Activated naive CD4-positive, alpha-beta T cell (primary cell): ENCODE results near the gene SLC35F6.
A peak's percentile ranks its signal among the peaks of the same experiment; 100 is the strongest.
"Not testable (repeated sequence)": the region's sequence is repeated elsewhere in the genome, so short reads cannot be mapped to it uniquely, and the experiment has no call there.

Experiments
- DNase-seq, 4 experiments: peaks; one replicate each; lab custom pipeline; 2025; lab: John Stamatoyannopoulos, UW

SLC35F6 gene

GRCh38 chr2:26756337-26756736, 7.7 kb upstream of the SLC35F6 start:
- no peak for DNase-seq

DNA sequence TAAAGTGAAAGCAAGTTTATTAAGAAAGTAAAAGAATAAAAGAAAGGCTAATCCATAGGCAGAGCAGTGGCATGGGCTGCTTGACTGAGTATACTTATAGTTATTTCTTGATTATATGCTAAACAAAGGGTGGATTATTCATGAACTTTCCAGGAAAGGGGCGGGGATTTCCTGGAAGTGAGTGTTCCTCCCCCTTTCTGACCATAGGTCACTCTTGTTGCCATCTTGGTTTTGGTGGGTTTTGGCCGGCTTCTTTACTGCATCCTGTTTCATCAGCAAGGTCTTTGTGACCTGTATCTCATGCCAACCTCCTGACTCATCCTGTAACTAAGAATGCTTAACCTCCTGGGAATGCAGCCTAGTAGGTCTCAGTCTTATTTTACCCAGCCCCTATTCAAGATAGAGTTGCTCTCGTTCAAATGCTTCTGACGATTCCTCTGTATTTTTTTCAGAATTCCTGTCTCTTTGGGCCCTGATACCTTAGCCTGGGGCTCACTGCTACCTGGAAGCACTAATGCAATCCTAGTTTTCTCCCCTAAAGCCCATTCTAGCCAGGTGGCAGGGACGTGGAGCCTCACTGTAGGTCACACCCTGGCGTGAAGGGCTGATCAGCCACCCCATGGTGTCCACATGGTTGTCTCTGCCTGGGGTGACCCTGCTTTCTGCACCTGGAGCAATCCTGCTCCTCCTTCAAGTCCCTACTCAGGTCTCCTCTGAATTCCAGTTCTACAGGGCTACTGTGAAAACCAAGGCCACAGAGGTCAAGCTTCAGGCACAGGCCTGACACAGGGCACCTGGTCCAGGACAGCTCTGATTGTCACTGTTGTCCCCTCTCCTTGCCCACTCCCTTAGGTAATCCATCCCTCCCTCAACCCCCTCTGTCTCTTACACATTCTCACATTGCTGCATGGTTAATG, 6.0 kb upstream of the SLC35F6 start:
- DNase-seq: no peak

GRCh38 chr2:26758790-26759321, 5.2 kb upstream of the SLC35F6 start:
- no peak for DNase-seq

- DNase-seq: no peak
Measured at GRCh38 chr2:26759845-26760244, 4.2 kb upstream of the SLC35F6 start.

GRCh38 chr2:26760991-26761390, 3.1 kb upstream of the SLC35F6 start:
- not testable (repeated sequence) for DNase-seq

GRCh38 chr2:26763019-26763418, 1.1 kb upstream of the SLC35F6 start:
- no peak for DNase-seq

GRCh38 chr2:26764906-26765305, 822 bp downstream of the SLC35F6 start:
- no peak for DNase-seq

DNA sequence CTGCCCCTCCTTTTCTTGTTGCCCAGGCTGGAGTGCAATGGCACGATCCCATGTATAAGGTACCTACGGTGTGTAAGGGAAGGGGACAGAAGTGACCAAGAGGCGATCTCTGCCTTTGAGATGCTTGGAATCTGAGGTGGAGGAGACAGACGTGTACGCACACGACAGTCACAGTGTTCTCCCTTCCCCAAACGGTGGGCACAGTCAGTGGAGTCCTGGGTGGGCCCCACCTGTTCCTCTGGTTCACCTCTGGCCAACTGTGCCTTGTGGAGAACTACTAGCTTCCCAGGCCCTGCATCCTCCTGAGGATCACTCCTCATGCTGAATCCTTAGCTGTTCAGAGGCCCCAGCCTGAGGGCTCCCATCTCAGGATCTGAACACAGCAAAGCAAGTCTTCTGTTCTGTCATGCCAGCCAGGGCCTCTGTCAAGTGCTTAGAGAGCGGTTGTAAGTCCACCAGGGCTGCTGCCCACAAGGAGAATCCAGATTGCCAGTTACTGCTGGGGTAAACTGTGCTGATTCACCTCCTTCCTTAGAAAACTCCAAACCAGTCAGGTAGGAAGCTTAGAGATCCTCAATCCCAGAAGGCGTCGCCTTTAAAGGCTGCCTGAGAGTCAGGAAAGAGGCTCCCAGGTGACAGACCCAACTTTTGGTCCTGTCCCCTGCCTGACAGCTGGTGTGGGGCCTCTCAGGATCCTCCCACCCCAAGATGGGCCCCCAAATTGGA, 1.6 kb downstream of the SLC35F6 start:
- no peak for DNase-seq

DNA sequence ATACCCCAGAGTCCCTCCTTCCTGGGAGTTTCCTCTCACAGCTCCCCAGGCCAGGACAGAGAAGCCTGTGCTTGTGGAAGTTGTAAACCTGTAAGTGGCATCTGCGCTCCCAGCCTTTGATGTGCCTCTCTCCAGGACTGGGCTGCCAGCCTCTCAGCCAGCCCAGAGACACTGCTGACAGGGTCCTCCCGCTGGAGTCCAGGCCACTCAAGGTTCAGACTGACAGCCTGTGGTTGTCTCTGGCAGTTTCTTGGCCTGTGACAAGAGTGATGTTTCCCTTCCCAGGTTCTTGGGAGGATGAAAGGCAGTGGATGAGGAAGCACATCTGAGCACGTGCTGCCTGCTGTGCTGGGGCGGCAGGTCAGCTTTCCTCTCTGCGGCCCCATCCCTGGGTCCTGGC, 3.0 kb downstream of the SLC35F6 start:
- DNase-seq: no peak

DNA sequence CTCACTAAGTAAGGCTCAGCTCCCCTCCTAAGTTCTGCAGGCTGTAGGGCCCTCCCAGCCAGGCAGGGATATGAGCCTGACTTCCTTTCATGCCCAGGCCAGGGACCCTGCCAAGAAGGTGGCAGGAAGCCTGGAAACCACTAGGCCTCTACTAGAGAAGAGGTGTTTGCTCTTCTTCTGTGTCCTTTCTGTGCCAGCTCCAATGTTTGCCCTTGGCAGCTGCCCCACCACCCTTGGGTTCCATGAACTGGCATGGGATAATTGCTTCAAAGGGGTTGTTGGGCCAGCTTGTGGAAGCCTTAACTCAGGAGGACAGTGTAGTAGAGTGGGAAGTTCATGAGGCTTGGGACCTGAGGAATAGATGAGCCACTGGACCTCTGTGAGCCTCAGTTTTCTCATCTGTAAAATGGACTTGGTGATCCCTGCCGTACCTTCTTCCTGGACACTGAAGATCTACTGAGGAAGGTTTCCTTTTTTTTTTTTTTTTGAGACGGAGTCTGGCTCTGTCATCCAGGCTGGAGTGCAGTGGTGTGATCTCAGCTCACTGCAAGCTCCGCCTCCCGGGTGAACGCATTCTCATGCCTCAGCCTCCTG, 3.9 kb downstream of the SLC35F6 start:
- no peak for DNase-seq

DNA sequence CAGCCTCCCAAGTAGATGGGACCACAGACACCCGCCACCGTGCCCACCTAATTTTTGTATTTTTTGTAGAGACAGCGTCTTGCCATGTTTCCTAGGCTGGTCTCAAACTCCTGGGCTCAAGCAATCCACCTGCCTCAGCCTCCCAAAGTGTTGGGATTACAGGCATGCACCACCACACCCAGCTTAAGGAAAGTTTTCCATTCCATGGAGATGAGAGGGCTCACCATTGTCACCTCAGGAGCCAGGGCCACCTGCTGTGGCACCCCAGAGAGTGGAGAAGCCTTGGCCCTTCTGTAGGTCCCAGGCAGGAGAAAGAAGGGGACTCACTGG, 4.6 kb downstream of the SLC35F6 start:
- no peak for DNase-seq

DNA sequence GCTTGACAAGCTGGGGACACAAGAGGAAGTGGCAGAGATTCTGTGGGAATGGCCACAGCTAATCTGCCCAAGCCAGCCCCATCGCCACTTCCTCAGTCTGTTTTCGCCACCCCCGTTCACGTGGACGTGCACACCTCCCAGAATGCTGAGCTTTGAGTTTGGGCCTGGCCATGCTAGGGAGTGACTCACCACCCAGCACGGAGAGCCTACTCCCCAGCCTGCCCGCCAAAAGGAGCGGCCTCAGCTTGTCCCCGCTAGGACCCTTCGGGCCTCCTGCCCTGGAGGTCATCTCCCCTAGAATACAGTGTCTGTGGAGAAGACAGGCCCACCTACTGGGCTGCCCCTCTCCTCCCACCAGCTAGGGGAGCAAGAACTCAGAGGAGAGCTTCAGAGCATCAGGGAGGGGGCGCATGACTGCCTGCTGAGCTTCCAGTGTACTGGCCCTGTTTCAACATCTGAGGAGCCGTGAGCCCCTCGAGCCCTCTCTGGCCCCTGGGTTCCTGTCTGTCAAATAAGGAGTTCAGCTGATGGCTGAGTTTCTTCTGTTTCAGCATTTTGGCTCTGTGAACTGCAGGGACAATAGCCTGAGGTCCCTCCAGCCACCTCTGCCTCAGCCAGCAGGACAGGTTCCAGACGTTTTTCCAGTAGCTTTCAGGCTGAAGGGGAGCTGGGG, 5.1 kb downstream of the SLC35F6 start:
- no peak for DNase-seq

DNA sequence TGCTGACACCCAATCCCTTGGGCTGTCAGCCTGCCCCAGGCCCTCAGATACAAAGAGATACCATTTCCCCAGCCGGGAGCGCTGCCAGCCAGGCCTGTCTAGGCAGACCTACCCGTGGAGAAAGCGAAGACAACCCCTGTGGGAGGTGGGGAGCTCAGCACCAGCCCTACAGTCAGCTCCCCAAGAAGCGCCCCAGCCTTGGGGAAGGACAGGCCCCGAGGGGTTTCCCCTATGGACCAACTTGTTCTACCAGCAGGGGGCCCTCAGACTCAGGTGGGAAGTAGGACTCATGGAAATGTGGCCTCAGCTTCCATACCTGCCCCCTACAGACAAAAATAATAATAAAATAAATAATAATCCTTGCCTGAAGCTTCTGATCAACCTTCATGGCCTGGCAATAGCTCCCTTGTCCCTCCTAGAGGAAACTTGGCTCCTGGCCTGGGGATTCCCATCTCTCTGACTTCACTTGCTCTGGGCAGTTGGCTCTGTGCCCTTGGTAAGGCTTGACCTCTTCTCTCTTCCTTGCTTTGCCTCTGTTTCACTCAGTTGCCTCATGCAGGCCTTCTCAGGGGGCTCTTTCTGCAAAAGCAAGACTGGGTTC, 7.0 kb downstream of the SLC35F6 start:
- no peak for DNase-seq

DNA sequence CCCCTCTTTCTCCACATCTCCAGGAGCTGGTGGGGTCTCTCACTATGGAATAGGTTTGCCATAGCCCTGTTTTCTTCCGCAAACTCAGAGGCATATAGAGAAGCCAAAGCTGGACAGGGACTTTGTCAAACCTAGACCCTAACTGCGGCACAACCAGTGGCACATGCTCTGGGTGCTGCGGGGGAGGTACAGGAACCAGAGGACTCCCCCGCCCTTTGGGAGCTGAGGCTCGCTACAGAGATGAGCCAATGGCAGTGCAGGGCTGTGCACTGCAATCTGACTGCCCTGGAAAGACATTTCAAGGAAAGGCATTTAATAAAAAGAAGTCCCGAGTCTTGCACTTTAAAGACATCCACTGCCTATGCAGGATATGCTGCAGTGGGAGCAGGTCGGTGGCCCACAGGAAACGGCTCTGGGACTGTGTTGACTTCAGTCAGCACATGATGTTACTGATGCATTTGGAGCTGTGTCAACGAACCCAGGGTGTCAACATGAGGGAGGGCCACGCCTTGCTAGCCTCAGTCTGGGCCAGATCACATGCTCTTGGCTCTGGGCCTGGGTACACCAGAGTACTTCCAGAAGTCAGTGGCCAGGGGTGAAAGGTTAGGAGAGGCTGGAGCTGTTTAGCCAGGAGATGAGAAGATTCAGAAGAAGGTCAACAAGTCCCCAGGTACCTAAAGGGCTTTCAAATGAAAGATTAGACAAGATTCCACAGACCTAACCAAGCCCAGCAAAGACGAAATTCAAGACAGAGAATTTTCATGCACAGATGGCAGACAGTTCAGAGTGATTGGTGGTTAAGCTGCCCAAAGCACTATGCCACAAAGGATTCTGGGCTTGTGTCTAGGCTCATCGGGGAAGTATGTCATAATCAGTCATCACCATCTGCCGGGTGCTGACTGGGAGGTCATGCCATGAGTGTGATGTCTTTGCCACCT, 8.2 kb downstream of the SLC35F6 start:
- peak in 2 of 4 experiments; percentile 24 to 29 for DNase-seq

DNA sequence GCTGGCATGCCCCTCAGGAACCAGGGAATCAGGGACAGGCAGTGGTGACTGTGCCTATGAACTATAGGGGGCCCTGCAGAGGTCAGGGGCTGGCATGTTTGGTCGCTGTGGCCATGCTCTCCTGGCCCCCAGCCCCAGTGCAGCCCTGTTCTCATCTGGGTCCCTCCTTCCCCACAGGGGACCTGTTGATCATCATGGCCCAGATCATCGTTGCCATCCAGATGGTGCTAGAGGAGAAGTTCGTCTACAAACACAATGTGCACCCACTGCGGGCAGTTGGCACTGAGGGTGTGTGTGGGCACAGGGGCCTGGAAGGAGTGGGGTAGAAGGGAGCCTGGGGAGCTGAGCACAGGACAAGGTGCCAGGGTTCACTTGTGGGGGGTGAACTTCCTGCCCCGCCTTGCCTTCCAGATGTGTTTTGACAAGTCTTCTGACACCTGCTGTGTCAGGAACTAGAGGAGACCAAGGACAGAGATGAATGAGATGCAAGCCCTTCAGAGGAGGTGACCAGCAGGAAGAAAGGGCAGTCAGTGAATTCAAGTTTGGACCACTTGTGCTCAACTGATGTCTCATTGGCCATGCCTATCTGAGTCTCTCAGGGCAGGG, 12.2 kb downstream of the SLC35F6 start:
- DNase-seq: no peak

- DNase-seq: no peak
Measured at GRCh38 chr2:26778098-26778497, 14.0 kb downstream of the SLC35F6 start.

DNA sequence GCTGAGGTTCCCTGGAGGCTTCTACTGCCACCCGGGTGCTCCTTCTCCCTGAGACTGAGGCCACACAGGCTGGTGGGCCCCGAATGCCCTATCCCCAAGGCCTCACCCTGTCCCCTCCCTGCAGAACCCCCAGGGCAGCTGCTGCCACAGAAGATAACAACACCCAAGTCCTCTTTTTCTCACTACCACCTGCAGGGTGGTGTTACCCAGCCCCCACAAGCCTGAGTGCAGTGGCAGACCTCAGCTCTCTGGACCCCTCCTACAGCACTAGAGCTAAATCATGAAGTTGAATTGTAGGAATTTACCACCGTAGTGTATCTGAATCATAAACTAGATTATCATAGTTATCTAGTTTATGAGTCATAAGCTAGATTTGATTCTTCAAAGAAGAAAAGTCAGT, 14.4 kb downstream of the SLC35F6 start:
- no peak for DNase-seq

- DNase-seq: no peak
Measured at GRCh38 chr2:26780203-26780760, 16.2 kb downstream of the SLC35F6 start.

DNA sequence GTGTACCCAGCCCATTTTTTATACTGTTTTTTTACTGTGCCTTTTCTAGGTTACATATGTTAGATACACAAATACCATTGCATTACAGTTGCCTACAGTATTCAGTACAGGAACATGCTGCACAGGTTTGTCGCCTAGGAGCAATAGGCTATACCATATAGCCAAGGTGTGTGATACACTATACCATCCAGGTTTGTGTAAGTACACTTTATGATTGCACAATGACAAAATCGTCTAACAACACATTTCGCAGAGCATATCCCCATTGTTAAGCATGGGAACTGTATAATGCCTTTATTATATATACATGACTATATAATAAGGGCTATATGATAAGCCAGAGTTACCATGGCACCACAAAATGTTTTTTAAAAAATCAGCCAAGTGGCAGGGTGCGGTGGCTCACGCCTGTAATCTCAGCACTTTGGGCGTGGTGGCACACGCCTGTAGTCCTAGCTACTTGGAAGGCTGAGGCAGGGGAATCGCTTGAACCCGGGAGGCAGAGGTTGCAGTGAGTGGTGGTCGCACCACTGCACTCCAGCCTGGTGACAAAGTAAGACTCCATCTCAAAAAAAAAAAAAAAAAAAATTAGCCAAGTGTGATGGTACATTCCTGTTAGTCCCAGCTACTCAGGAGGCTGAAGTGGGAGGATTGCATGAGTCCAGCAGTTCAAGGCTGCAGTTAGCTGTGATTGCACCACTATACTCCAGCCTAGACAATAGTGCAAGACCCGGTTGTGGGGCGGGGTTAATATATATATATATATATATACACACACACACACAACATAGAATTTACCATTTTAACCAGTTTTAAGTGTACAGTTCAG, 19.0 kb downstream of the SLC35F6 start:
- DNase-seq: no peak
